ENCODE results near the gene MYO16. TPM values are rescaled to one million over a fixed set of nuclear protein-coding genes. Genes with fewer than 3 reads are reported as not detected.

MYO16 gene
- total and polyA plus RNA-seq, 12 donors, result 0.56 to 2.4 (median 1.4) TPM

GRCh38 chr13:108702171-108702570 is 72.8 kb downstream of the MYO16 start:
- TF ChIP-seq POLR2A (IDR thresholded peaks at IDR 0.05) (no peak), CTCF (IDR thresholded peaks at IDR 0.05) (no peak)
- no peaks in the 10 kb centered on the region for H3K9me3 ChIP-seq (replicated peaks in 1 of 3)
- H3K4me3 ChIP-seq, result no peak overlapping the region
- intact Hi-C loops (cut with DNase I), result no loop called here
- H3K36me3 ChIP-seq (replicated peaks in 1 of 2), result no peaks in the 10 kb centered on the region
- no peaks in the 10 kb centered on the region for H3K27me3 ChIP-seq
- H3K4me1 ChIP-seq (replicated peaks in 1 of 2), result no peaks in the 10 kb centered on the region
- no peak for DNase-seq
- H3K27ac ChIP-seq, result no peak overlapping the region

- H3K27ac ChIP-seq, result no peak overlapping the region
- no peak for TF ChIP-seq POLR2A (IDR thresholded peaks at IDR 0.05)
- no peak for TF ChIP-seq CTCF (IDR thresholded peaks at IDR 0.05)
- 80 to 88% (median 87%) methylated on average over 4 of the region's 4 CpGs for WGBS, 4 donors
- H3K9me3 ChIP-seq (replicated peaks in 1 of 3), result no peaks in the 10 kb centered on the region
- intact Hi-C loops (cut with DNase I), result no loop called here
- no peaks in the 10 kb centered on the region for H3K36me3 ChIP-seq (replicated peaks in 1 of 2)
- no peak overlapping the region for H3K4me3 ChIP-seq
- DNase-seq, result no peak
- H3K27me3 ChIP-seq, result no peaks in the 10 kb centered on the region
- no peaks in the 10 kb centered on the region for H3K4me1 ChIP-seq (replicated peaks in 1 of 2)
These were observed 75.6 kb downstream of the MYO16 start for GRCh38 chr13:108705031-108705430.

- Histone ChIP-seq H3K4me3 (no peak overlapping the region), H3K4me1 (replicated peaks in 1 of 2) (no peaks in the 10 kb centered on the region), H3K36me3 (replicated peaks in 1 of 2) (no peaks in the 10 kb centered on the region), H3K27me3 (no peaks in the 10 kb centered on the region), H3K27ac (no peak overlapping the region), H3K9me3 (replicated peaks in 1 of 3) (no peaks in the 10 kb centered on the region)
- 43 to 63% (median 47%) methylated on average over 1 of the region's 1 CpG for WGBS, 4 donors
- no peak for DNase-seq
- intact Hi-C loops (cut with DNase I), result no loop called here
- no peak for TF ChIP-seq POLR2A (IDR thresholded peaks at IDR 0.05)
- no peak for TF ChIP-seq CTCF (IDR thresholded peaks at IDR 0.05)
These were observed 78.2 kb downstream of the MYO16 start for GRCh38 chr13:108707584-108707983.

GRCh38 chr13:108708921-108709320 is 79.5 kb downstream of the MYO16 start:
- TF ChIP-seq POLR2A (IDR thresholded peaks at IDR 0.05), result no peak
- no peak for TF ChIP-seq CTCF (IDR thresholded peaks at IDR 0.05)
- no peak for DNase-seq
- Histone ChIP-seq H3K36me3 (replicated peaks in 1 of 2) (no peaks in the 10 kb centered on the region), H3K27ac (no peak overlapping the region), H3K9me3 (replicated peaks in 1 of 3) (no peaks in the 10 kb centered on the region), H3K4me3 (no peak overlapping the region), H3K27me3 (no peaks in the 10 kb centered on the region), H3K4me1 (replicated peaks in 1 of 2) (no peaks in the 10 kb centered on the region)
- WGBS, 4 donors, result 77 to 83% (median 78%) methylated on average over 8 of the region's 8 CpGs
- intact Hi-C loops (cut with DNase I), result no loop called here
